H9 (cell line): ENCODE results near the gene WDHD1. TPM values are rescaled to one million over a fixed set of nuclear protein-coding genes. Genes with fewer than 3 reads are reported as not detected.

Source experiments
- DNase-seq: peaks from one replicate; pipeline ENCODE4 v3.0.0-alpha.2; 2017
- H2AFZ ChIP-seq: one replicate; pipeline ENCODE4 v1.6.1; 2013; ENCODE audit warnings: mild to moderate bottlenecking, low read length, control low read depth, moderate library complexity
- H2AK5ac ChIP-seq: 2 replicates; pipeline ENCODE4 v1.6.1; 2013; ENCODE audit warnings: low read length, control low read depth, mixed read lengths; ENCODE audit not compliant: insufficient read length
- H2BK120ac ChIP-seq: one replicate; pipeline ENCODE4 v1.6.1; 2013; ENCODE audit warnings: low read depth, mild to moderate bottlenecking, low read length, control low read depth, inconsistent platforms; ENCODE audit not compliant: poor library complexity, severe bottlenecking
- H2BK12ac ChIP-seq: 2 replicates; pipeline ENCODE4 v1.6.1; 2013; ENCODE audit warnings: low read length, control low read depth, mixed read lengths, low read depth; ENCODE audit not compliant: insufficient read length
- H2BK15ac ChIP-seq: 2 replicates; pipeline ENCODE4 v1.6.1; 2013; ENCODE audit warnings: low read depth, low read length, control low read depth
- H2BK20ac ChIP-seq: one replicate; pipeline ENCODE4 v1.6.1; 2013; ENCODE audit warnings: low read depth, mild to moderate bottlenecking, low read length, control low read depth, inconsistent platforms; ENCODE audit not compliant: poor library complexity, severe bottlenecking
- H2BK5ac ChIP-seq: 2 replicates; pipeline ENCODE4 v1.6.1; 2013; ENCODE audit warnings: low read length, control low read depth, mixed read lengths; ENCODE audit not compliant: insufficient read length
- H3K14ac ChIP-seq: 2 replicates; pipeline ENCODE4 v1.6.1; 2013; ENCODE audit warnings: low read length, control low read depth; ENCODE audit not compliant: insufficient read depth
- H3K18ac ChIP-seq: 2 replicates; pipeline ENCODE4 v1.6.1; 2013; ENCODE audit warnings: low read depth, mild to moderate bottlenecking, mixed read lengths, low read length, control low read depth; ENCODE audit not compliant: insufficient read length
- H3K23ac ChIP-seq: 2 replicates; pipeline ENCODE4 v1.6.1; 2013; ENCODE audit warnings: low read length, control low read depth, mixed read lengths, low read depth; ENCODE audit not compliant: insufficient read length
- H3K23me2 ChIP-seq: 2 replicates; pipeline ENCODE4 v1.6.1; 2013; ENCODE audit warnings: low read depth, mild to moderate bottlenecking, mixed read lengths, low read length, control low read depth; ENCODE audit not compliant: insufficient read length, poor library complexity, severe bottlenecking
- H3K27ac ChIP-seq: 2 replicates; pipeline ENCODE4 v1.5.1; 2013; ENCODE audit warnings: low read length, control low read depth, mixed read lengths, low read depth; ENCODE audit not compliant: insufficient read length
- H3K27me3 ChIP-seq: 2 replicates; pipeline ENCODE4 v1.6.1; 2013; ENCODE audit warnings: low read length, control low read depth, inconsistent platforms; ENCODE audit not compliant: insufficient read depth
- H3K4ac ChIP-seq: 2 replicates; pipeline ENCODE4 v1.6.1; 2013; ENCODE audit warnings: low read depth, mild to moderate bottlenecking, control low read depth, inconsistent platforms, low read length, moderate library complexity
- H3K4me1 ChIP-seq: 2 replicates; pipeline ENCODE4 v1.6.1; 2013; ENCODE audit warnings: low read length, control low read depth, inconsistent platforms; ENCODE audit not compliant: insufficient read depth
- H3K4me2 ChIP-seq: 2 replicates; pipeline ENCODE4 v1.6.1; 2013; ENCODE audit warnings: low read length, control low read depth, mixed read lengths; ENCODE audit not compliant: insufficient read length, insufficient read depth
- H3K56ac ChIP-seq: 2 replicates; pipeline ENCODE4 v1.6.1; 2013; ENCODE audit warnings: low read depth, mild to moderate bottlenecking, mixed read lengths, low read length, control low read depth; ENCODE audit not compliant: insufficient read length
- H3K79me1 ChIP-seq: 2 replicates; pipeline ENCODE4 v1.6.1; 2013; ENCODE audit warnings: low read depth, mild to moderate bottlenecking, moderate library complexity, low read length, control low read depth, inconsistent platforms; ENCODE audit not compliant: insufficient read depth, poor library complexity, severe bottlenecking
- H3K79me2 ChIP-seq: 2 replicates; pipeline ENCODE4 v1.6.1; 2013; ENCODE audit warnings: low read length, control low read depth, inconsistent platforms; ENCODE audit not compliant: insufficient read depth
- H3K9ac ChIP-seq: 2 replicates; pipeline ENCODE4 v1.6.1; 2013; ENCODE audit warnings: low read length, control low read depth, mixed read lengths; ENCODE audit not compliant: insufficient read length; ENCODE audit errors: extremely low read depth
- H3K9me3 ChIP-seq: one replicate; pipeline ENCODE4 v1.6.1; 2013; ENCODE audit warnings: low read depth, low read length, inconsistent platforms; ENCODE audit not compliant: control insufficient read depth
- H3T11ph ChIP-seq: one replicate; pipeline ENCODE4 v1.6.1; 2013; ENCODE audit warnings: mild to moderate bottlenecking, low read length, control low read depth, inconsistent platforms
- H4K20me1 ChIP-seq: one replicate; pipeline ENCODE4 v1.6.1; 2013; ENCODE audit not compliant: control insufficient read depth, insufficient read length, insufficient read depth
- H4K5ac ChIP-seq: 2 replicates; pipeline ENCODE4 v1.6.1; 2013; ENCODE audit warnings: low read depth, mild to moderate bottlenecking, mixed read lengths, low read length, control low read depth; ENCODE audit not compliant: insufficient read length
- H4K8ac ChIP-seq: replicated peaks from 2 replicates; pipeline ENCODE4 v1.6.1; 2013; ENCODE audit warnings: low read length, control low read depth, mixed read lengths, low read depth; ENCODE audit not compliant: insufficient read length
- H4K91ac ChIP-seq: 2 replicates; pipeline ENCODE4 v1.6.1; 2013; ENCODE audit warnings: low read depth, mild to moderate bottlenecking, moderate library complexity, mixed read lengths, low read length, control low read depth; ENCODE audit not compliant: insufficient read length
- H3K27ac Mint-ChIP-seq, 3 experiments: 2 replicates in 2 of 3; 3 replicates in 1 of 3; pipeline ENCODE4 v1.8.0; 2020 to 2021; ENCODE audit warnings: mixed read lengths in 3 of 3, mild to moderate bottlenecking in 1 of 3, moderate library complexity in 1 of 3
- H3K27me3 Mint-ChIP-seq: 2 replicates; pipeline ENCODE4 v1.8.0; 2021; ENCODE audit warnings: low read depth, mild to moderate bottlenecking, moderate library complexity, mixed read lengths
- H3K36me3 Mint-ChIP-seq, 3 experiments: 2 replicates in 2 of 3; 3 replicates in 1 of 3; pipeline ENCODE4 v1.8.0; 2020 to 2021; ENCODE audit warnings: low read depth in 3 of 3, mixed read lengths in 3 of 3; ENCODE audit not compliant: insufficient read depth in 1 of 3
- H3K4me1 Mint-ChIP-seq, 2 experiments: 2 replicates each; pipeline ENCODE4 v1.8.0; 2020; ENCODE audit warnings: mixed read lengths in 2 of 2
- H3K4me3 Mint-ChIP-seq, 2 experiments: 2 replicates in 1 of 2; 3 replicates in 1 of 2; pipeline ENCODE4 v1.8.0; 2020 to 2021; ENCODE audit warnings: mild to moderate bottlenecking in 2 of 2, mixed read lengths in 2 of 2, moderate library complexity in 1 of 2
- H3K9me3 Mint-ChIP-seq, 2 experiments: 2 replicates in 1 of 2; 3 replicates in 1 of 2; pipeline ENCODE4 v1.8.0; 2020; ENCODE audit warnings: mild to moderate bottlenecking in 2 of 2, mixed read lengths in 2 of 2, moderate library complexity in 1 of 2
- CTCF ChIP-seq: fragments of 200-600 bp; sonication (generic); conservative IDR thresholded peaks from 3 replicates; pipeline ENCODE4 v1.8.0; 2021; ENCODE audit warnings: antibody characterized with exemption, mild to moderate bottlenecking
- WGBS: extraction: QIAGEN DNeasy Blood & Tissue Kit; methylation state at CpG from one replicate; pipeline ENCODE4 v1.1.7; 2013; ENCODE audit warnings: missing lambda C conversion rate, low lambda C conversion rate, mixed read lengths; ENCODE audit not compliant: insufficient read length; ENCODE audit errors: extremely low coverage; 5-methylcytosine and 5-hydroxymethylcytosine counted together
- long read RNA-seq: library from polyadenylated mRNA; unstranded; transcript quantifications from one replicate; pipeline ENCODE4 v2.0.0, GENCODE V29; 2020
- total RNA-seq: library from RNA; stranded (reverse); gene quantifications from 2 replicates; pipeline ENCODE4 v1.2.1, GENCODE V29; 2021

WDHD1 gene
- 83.5 and 93.7 TPM in 2 replicates for total RNA-seq
- long read RNA-seq, full-length matches to known transcripts: 81 of 512 reads
- long read RNA-seq, partial matches to known transcripts: 376 of 512 reads
- long read RNA-seq, other reads (novel, unspliced or antisense): 55 of 512 reads

GRCh38 chr14:55026793-55027561 is at the start of gene WDHD1, which contains the start of gene SOCS4:
Gene WDHD1, minus strand, starts transcription at chr14:55027099. Its CDS starts 312 bp downstream, at chr14:55026787.
Gene SOCS4, plus strand, starts transcription at chr14:55027236. Its CDS starts 15,806 bp downstream, at chr14:55043042.
- H2AK5ac ChIP-seq: no peak within 1 kb of the TSS
- H4K20me1 ChIP-seq: no peaks in the 10 kb centered on the region
- no peak for TF ChIP-seq CTCF
- H3K9me3 ChIP-seq: no peaks in the 10 kb centered on the region
- H2BK12ac ChIP-seq: peak within 1 kb of the TSS; percentile 11
- H3K4ac ChIP-seq: no peak within 1 kb of the TSS; the same call in 1 of the 2 replicates
- DNase-seq: peak; percentile 96
- Mint-ChIP-seq H3K27me3 (no peaks in the 10 kb centered on the region), H3K36me3 (peaks cover 6 to 36% (median 32%) of the 10 kb centered on the region in 3 experiments; a peak in 6 of 7 replicates), H3K4me3 (peak within 1 kb of the TSS; percentile 95 to 96), H3K27ac (peak within 1 kb of the TSS; percentile 96 to 99 (median 98)), H3K4me1 (peaks cover 54 to 60% of the 10 kb centered on the region in 2 experiments), H3K9me3 (peaks cover 0 to 4% of the 10 kb centered on the region in 2 experiments; a peak in 1 of 5 replicates)
- H3K27me3 ChIP-seq: no peaks in the 10 kb centered on the region
- H2AFZ ChIP-seq: no peak within 1 kb of the TSS
- H2BK5ac ChIP-seq: peak within 1 kb of the TSS; percentile 95
- peak within 1 kb of the TSS; percentile 99 for H3K18ac ChIP-seq
- H3K14ac ChIP-seq: peak within 1 kb of the TSS; percentile 100
- peak within 1 kb of the TSS; percentile 55 for H3T11ph ChIP-seq
- peak within 1 kb of the TSS; percentile 98 for H4K5ac ChIP-seq
- no peak within 1 kb of the TSS for H2BK15ac ChIP-seq
- H3K79me1 ChIP-seq: no peaks in the 10 kb centered on the region
- no peak within 1 kb of the TSS for H4K91ac ChIP-seq
- peak within 1 kb of the TSS; percentile 79 for H3K4me2 ChIP-seq
- H3K23ac ChIP-seq: no peak within 1 kb of the TSS
- H3K56ac ChIP-seq: peak within 1 kb of the TSS; percentile 29
- H2BK20ac ChIP-seq: no peak within 1 kb of the TSS
- H3K4me1 ChIP-seq: no peaks in the 10 kb centered on the region
- H3K9ac ChIP-seq: peak within 1 kb of the TSS; percentile 99
- peak within 1 kb of the TSS; percentile 82 for H3K27ac ChIP-seq
- no peak within 1 kb of the TSS for H4K8ac ChIP-seq
- peak within 1 kb of the TSS; percentile 98 for H2BK120ac ChIP-seq
- H3K23me2 ChIP-seq: peaks cover 13% of the 10 kb centered on the region
- peaks cover 18% of the 10 kb centered on the region; the same call in 1 of the 2 replicates for H3K79me2 ChIP-seq
- no CpG with 5 or more reads among the region's 56 CpGs for WGBS
